PC-9 (cell line): ENCODE results near the gene DPY19L3. TPM values are rescaled to one million over a fixed set of nuclear protein-coding genes. Genes with fewer than 3 reads are reported as not detected.

Source experiments
- BruUV-seq: library from RNA; stranded (reverse); fragments of 400-500 nt; replicated peaks from 2 replicates; lab custom pipeline; 2021; lab: Mats Ljungman, UMichigan
- CTCF ChIA-PET: fragments of 300-600 bp; sonication (Branson Sonifier 250); formaldehyde crosslinking; loops from one replicate; lab custom pipeline; 2022; ENCODE audit warnings: antibody characterized with exemption; lab: Charles Lee
- POLR2A ChIA-PET: fragments of 300-600 bp; sonication (Branson Sonifier 250); formaldehyde crosslinking; loops from one replicate; lab custom pipeline; 2022; ENCODE audit warnings: antibody characterized with exemption; ENCODE audit not compliant: unreplicated experiment; lab: Charles Lee
- DNase-seq, 2 experiments: peaks; one replicate each; pipeline versions ENCODE4 v3.0.0 to v3.0.0-alpha.2; 2015 to 2022; ENCODE audit warnings: mixed read lengths in 1 of 2
- H2AFZ ChIP-seq: fragments of 200-600 bp; sonication (generic); 2 replicates; pipeline ENCODE4 v1.8.1; 2017; ENCODE audit warnings: antibody characterized with exemption
- H3F3A ChIP-seq: fragments of 200-600 bp; sonication (generic); 2 replicates; pipeline ENCODE4 v1.8.1; 2017; ENCODE audit warnings: antibody characterized with exemption, mild to moderate bottlenecking, low read depth; ENCODE audit not compliant: insufficient read depth
- H3K27ac ChIP-seq: fragments of 200-600 bp; sonication (generic); 2 replicates; pipeline ENCODE4 v1.6.1; 2016; ENCODE audit warnings: mixed run types
- H3K27me3 ChIP-seq: fragments of 200-600 bp; sonication (generic); 2 replicates; pipeline ENCODE4 v1.6.1; 2016; ENCODE audit warnings: low read depth, mixed run types; ENCODE audit not compliant: insufficient read depth
- H3K36me3 ChIP-seq: fragments of 200-600 bp; sonication (generic); 2 replicates; pipeline ENCODE4 v1.6.1; 2016; ENCODE audit warnings: low read depth, mixed run types
- H3K4me1 ChIP-seq: fragments of 200-600 bp; sonication (generic); replicated peaks from 2 replicates; pipeline ENCODE4 v1.6.1; 2016; ENCODE audit warnings: mixed run types; ENCODE audit not compliant: insufficient read depth
- H3K4me2 ChIP-seq: fragments of 200-600 bp; sonication (generic); 2 replicates; pipeline ENCODE4 v1.6.1; 2017; ENCODE audit warnings: mixed run types
- H3K4me3 ChIP-seq: fragments of 200-600 bp; sonication (generic); 2 replicates; pipeline ENCODE4 v1.6.1; 2016; ENCODE audit warnings: mixed run types
- H3K79me2 ChIP-seq: fragments of 200-600 bp; sonication (generic); 2 replicates; pipeline ENCODE4 v1.6.1; 2017; ENCODE audit warnings: low read depth, mixed run types
- H3K9me2 ChIP-seq: fragments of 200-600 bp; sonication (generic); 2 replicates; pipeline ENCODE4 v1.8.1; 2017; ENCODE audit warnings: mild to moderate bottlenecking; ENCODE audit not compliant: insufficient read depth
- H3K9me3 ChIP-seq: fragments of 200-600 bp; sonication (generic); 2 replicates; pipeline ENCODE4 v1.8.1; 2016; ENCODE audit warnings: low read depth; ENCODE audit not compliant: insufficient read depth
- H4K20me1 ChIP-seq: fragments of 200-600 bp; sonication (generic); 2 replicates; pipeline ENCODE4 v1.8.1; 2017; ENCODE audit not compliant: insufficient read depth
- CTCF ChIP-seq: fragments of 200-600 bp; sonication (generic); conservative IDR thresholded peaks from 2 replicates; pipeline ENCODE4 v1.6.1; 2017; ENCODE audit warnings: mixed run types, antibody characterized with exemption, mild to moderate bottlenecking, moderate library complexity
- EZH2 ChIP-seq: fragments of 200-600 bp; sonication (generic); IDR thresholded peaks from 2 replicates; pipeline ENCODE4 v1.8.0; 2017; ENCODE audit warnings: antibody characterized with exemption, low read depth
- intact Hi-C: fragments of 100-400 bp; cut with micrococcal nuclease; formaldehyde crosslinking; loops from one replicate; pipeline ENCODE4 v1.10.0; 2022; ENCODE audit not compliant: unreplicated experiment
- total RNA-seq: library from RNA; stranded (reverse); gene quantifications from 2 replicates; pipeline ENCODE4 v1.2.3, GENCODE V29; 2021

The DPY19L3 gene
- total RNA-seq, 1 experiment from 2014 or later, result 22.3 TPM

GRCh38 chr19:32471811-32472210, 66.2 kb downstream of the DPY19L3 start:
- Histone ChIP-seq H2AFZ (no peak overlapping the region), H3K4me1 (no peaks in the 10 kb centered on the region), H4K20me1 (no peaks in the 10 kb centered on the region), H3K9me3 (no peaks in the 10 kb centered on the region), H3K36me3 (0 out of 2 replicates have a peak, but pooled peaks cover 4% of the 10 kb centered on the region), H3K4me3 (no peak overlapping the region), H3K27ac (no peak overlapping the region), H3K9me2 (no peaks in the 10 kb centered on the region), H3K79me2 (no peaks in the 10 kb centered on the region), H3K4me2 (no peak overlapping the region), H3K27me3 (no peaks in the 10 kb centered on the region), H3F3A (no peaks in the 10 kb centered on the region)
- CTCF ChIA-PET, result no interaction called here
- DNase-seq, result no peak
- BruUV-seq, result no TSS peak
- intact Hi-C loops, result no loop called here
- POLR2A ChIA-PET, result no interaction called here
- no peak for TF ChIP-seq CTCF
- TF ChIP-seq EZH2, result no peak

GRCh38 chr19:32475141-32476031, 69.8 kb downstream of the DPY19L3 start:
- no peak overlapping the region for H2AFZ ChIP-seq
- H3F3A ChIP-seq, result no peaks in the 10 kb centered on the region
- no peaks in the 10 kb centered on the region for H3K9me3 ChIP-seq
- no peaks in the 10 kb centered on the region for H3K79me2 ChIP-seq
- no peaks in the 10 kb centered on the region for H3K4me1 ChIP-seq
- ChIA-PET CTCF (no interaction called here), POLR2A (interaction anchor here (0.6 kb wide), 1 partner anchor 181 kb away, joined by 3 read pairs; no protein-coding TSS in a partner anchor)
- H3K27ac ChIP-seq, result no peak overlapping the region
- no peaks in the 10 kb centered on the region for H4K20me1 ChIP-seq
- H3K4me3 ChIP-seq, result no peak overlapping the region
- no peak for DNase-seq
- no peaks in the 10 kb centered on the region for H3K36me3 ChIP-seq
- no peaks in the 10 kb centered on the region for H3K27me3 ChIP-seq
- BruUV-seq, result no TSS peak
- H3K4me2 ChIP-seq, result no peak overlapping the region
- H3K9me2 ChIP-seq, result no peaks in the 10 kb centered on the region
- TF ChIP-seq CTCF (no peak), EZH2 (no peak)
- intact Hi-C loops, result no loop called here

- Histone ChIP-seq H3K27ac (no peak overlapping the region), H4K20me1 (no peaks in the 10 kb centered on the region), H3K27me3 (no peaks in the 10 kb centered on the region), H3K79me2 (no peaks in the 10 kb centered on the region), H2AFZ (no peak overlapping the region), H3F3A (no peaks in the 10 kb centered on the region), H3K4me1 (no peaks in the 10 kb centered on the region), H3K9me3 (no peaks in the 10 kb centered on the region), H3K4me3 (no peak overlapping the region), H3K4me2 (no peak overlapping the region), H3K36me3 (no peaks in the 10 kb centered on the region), H3K9me2 (no peaks in the 10 kb centered on the region)
- ChIA-PET CTCF (no interaction called here), POLR2A (no interaction called here)
- TF ChIP-seq EZH2, result no peak
- TF ChIP-seq CTCF, result no peak
- BruUV-seq, result no TSS peak
- no peak for DNase-seq
- intact Hi-C loops, result no loop called here
Observed at GRCh38 chr19:32476032-32476350, 70.4 kb downstream of the DPY19L3 start.
